OCI-LY7 (cell line): ENCODE data around the gene RPUSD1.

Source experiments
- CTCF ChIP-seq: fragments of 200-600 bp; sonication (generic); conservative IDR thresholded peaks from 2 replicates; pipeline ENCODE4 v1.5.1; 2014; ENCODE audit warnings: mild to moderate bottlenecking, antibody characterized with exemption, low read length, moderate library complexity, mixed read lengths
- EZH2phosphoT487 ChIP-seq: fragments of 200-600 bp; sonication (generic); IDR thresholded peaks from 2 replicates; pipeline ENCODE4 v1.6.1; 2018; ENCODE audit warnings: low read depth, borderline replicate concordance, mild to moderate bottlenecking, mixed run types, antibody characterized with exemption, low read length, moderate library complexity, mixed read lengths

GRCh38 chr16:791131-791530 lies 3.0 kb upstream of the RPUSD1 start:
- TF ChIP-seq CTCF (no peak), EZH2phosphoT487 (no peak)
